Loucy (cell line): Measurements from ENCODE around the gene NKTR.

Experiments
- CTCF ChIP-seq: fragments of 200-600 bp; sonication (generic); conservative IDR thresholded peaks from 2 replicates; pipeline ENCODE4 v1.5.1; 2014; ENCODE audit warnings: mild to moderate bottlenecking, antibody characterized with exemption, low read length
- EZH2phosphoT487 ChIP-seq: fragments of 200-600 bp; IDR thresholded peaks from 2 replicates; pipeline ENCODE4 v1.6.1; 2018; ENCODE audit warnings: antibody characterized with exemption, mild to moderate bottlenecking, moderate library complexity, borderline replicate concordance

GRCh38 chr3:42685363-42685881, 84.9 kb downstream of the NKTR start, which contains the start of gene KLHL40:
- TF ChIP-seq CTCF (no peak), EZH2phosphoT487 (no peak)
